HG02642 (cell line): ENCODE data around the gene TBC1D9.
A peak's percentile ranks its signal among the peaks of the same experiment; 100 is the strongest.

Experiments used
- ATAC-seq: cut with Tn5 transposase; IDR thresholded peaks from one replicate; pipeline ENCODE4 v1.9.1; 2021; ENCODE audit warnings: mild to moderate bottlenecking; ENCODE audit not compliant: unreplicated experiment, poor library complexity

The TBC1D9 gene

DNA sequence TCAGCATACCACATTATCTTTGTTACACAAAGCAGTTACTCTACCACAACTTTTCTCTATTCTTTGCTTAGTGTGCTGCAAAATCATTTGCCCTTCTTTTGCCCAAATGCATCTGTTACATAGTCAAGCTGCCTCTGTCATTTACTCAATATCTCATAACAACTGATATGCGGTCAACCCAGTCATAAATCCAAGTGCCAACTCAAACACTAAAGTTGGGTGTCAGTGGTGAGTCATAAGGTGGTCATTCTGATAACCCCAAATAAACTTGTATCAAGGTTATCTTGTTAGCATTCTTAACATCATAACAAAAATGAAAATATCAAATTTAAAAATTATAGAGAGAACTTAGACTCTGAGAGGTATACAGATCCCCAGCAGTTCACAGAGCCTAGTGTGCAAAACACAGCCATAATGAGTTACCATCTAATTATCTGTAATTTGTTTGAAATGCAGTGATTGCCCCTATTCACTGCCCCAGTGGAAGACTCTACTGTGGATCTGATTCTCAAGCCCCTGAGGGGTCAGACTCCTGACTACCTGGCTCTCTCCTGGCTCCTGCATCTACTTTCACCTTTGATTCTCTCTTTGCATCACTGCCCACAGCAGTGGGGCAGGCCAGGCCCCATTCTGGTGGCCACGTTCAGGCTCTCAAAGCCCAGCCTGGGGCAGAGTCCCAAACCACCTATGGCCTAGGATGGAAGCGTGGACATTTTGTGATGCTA is 29.2 kb downstream of the TBC1D9 start:
- ATAC-seq: no peak

DNA sequence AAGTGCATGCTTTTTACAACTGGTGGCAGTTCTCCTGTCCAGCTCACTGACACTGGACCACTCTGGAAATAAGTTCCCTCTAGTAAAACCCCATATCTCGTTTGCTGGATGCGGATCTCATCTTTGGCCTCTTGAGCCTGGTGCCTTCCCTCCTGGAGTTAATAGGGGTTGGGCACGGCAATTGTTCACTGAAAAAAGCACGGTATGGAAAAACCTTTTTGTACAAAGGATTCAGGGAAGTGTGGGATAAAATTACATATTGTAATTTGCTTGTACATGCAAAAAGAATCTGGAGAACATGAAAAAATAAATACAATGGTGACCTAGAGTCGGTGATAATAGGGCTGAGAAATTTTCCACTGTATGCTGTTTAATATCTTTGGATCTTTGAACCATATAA is 30.6 kb downstream of the TBC1D9 start:
- ATAC-seq: no peak

DNA sequence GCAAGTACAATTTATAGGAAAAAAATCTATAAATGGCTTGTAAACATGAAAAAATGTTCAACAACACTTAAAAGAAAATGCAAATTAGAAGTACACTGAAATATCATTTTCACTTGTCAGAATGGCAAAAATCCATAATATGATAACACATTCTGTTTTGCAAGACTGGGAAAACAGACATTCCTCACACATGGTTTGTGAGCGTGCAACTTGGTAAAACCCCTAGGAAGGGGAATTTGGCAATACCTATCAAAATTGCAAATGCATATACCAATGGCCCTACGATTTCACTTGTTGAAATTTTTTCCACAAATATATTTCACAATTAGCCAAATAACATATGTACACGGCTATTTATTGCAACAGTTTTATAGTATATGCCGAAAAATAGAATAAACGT is 31.4 kb downstream of the TBC1D9 start:
- ATAC-seq: no peak

DNA sequence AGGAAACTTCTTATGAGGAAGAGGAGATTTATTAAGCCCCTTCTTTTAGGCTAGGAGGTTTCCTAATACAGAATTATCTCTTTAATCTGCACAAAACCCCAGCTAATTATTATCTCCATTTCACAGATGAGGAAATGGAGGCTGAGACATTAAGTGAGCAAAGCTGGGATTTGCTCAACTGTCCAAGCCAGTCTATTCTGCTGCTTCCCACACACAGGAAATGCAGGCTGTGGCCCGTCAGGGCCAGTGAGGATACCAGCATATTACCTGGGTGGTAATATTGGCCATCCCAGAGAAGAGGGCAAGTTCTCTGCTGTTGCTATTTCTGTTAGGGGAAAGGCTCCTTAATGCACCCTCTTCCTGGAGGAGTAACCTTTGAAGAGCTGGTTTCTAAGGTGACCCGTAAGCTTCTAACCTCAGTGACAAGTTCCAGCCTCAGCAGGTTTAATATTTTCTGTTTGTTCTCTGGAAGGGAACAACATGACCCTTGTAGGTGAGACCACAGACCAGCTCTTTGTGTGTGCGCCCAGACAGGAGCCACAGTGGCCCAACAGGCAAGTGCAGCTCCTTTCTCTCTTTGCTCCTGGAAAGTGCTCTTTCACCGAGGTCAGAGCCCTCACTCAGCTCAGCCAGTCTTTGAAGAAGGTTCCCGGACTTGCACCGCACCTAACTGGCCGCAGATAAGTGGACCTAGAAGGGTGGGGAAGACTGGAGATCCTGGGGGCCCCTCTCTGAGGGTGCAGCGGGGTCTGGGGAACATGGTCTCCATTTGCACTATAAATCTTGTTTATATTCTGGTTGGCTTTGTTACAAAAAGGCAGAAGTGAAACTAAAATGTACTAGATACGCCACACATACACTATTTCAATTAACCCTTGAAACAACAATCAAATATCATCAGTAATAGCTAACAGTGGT is 35.5 kb downstream of the TBC1D9 start:
- ATAC-seq: peak; percentile 57

DNA sequence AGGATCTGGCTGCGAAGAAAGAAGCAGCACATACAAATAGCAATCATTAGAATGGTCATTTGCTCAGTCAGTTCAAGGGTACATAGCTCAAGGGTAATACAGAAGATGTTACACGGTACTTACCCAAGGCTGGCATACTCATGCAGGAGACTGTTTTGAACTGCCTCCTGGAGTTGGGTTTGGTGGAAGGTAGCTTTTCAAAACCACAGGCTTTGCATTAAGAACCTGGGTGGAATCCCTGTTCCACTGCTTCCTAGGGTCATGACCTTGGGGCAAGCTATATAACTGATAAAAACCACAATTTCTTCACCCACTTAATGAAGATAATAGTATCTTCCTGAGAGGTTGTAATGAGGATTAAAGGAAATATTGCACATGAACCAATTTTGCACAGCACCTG is 36.5 kb downstream of the TBC1D9 start:
- ATAC-seq: peak; percentile 55

DNA sequence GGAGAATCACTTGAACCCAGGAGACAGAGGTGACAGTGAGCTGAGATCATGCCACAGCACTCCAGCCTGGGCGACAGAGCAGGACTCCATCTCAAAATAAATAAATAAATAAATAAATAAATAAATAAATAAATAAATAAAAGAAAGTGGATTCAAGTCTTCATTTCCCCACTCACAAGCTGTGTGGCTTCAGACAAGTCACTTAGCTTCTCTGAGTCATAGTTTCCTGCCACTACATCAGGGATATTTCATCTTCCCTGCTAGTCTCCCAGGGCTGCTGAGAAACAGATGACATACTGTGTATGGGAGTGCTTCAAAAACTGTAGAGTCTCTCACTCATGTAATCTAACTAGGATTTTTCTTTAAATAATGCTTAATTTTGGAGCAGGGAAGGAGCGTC is 37.2 kb downstream of the TBC1D9 start:
- no peak for ATAC-seq

DNA sequence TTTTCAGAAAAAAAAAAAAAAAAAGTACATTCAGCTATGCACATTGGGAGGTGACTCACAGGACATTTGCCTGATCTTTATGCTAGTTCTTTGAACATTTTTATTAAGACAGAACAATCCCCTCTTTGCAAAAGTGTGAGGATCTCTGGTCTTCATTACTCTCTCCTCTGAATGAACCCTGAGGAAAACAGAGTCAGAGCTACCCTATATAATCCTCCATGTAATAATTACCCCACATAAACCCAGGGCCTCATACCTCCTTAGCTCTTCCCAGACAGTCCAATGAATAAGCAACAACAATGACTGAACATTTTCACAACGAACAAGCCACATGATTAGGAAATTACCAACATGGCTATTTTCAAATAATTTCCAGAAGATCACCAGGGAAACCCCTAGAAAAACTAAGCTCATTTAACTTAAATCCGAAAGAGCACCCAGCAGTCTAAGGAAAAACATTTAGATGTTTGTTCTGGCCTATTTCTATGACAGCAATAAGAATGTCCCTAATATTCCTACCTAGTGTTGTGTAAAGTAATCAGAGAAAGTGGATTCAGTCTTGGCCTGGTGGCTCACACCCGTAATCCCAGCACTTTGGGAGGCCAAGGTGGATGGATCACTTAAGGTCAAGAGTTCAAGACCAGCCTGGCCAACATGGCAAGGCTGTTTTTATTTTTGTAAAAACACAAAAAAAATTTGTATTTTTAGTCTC is 37.8 kb downstream of the TBC1D9 start:
- ATAC-seq: no peak

DNA sequence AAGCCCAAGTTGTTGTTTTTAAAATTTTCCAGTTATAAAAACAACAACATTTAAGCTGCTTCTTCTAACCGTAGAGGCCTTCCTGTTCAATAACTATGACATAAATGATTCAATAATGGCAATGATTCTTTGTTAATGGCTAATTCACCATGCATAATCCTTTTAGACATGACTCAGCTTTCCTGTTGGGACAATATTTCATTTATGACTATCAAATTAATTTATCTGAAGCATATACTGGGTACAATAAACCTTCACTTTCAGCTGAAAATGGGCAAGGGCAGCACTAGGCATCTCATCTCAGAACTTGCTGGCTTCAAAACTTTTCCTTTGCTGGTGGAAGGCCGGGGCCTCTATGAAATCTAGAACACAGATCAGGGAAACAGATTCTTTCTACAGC is 38.9 kb downstream of the TBC1D9 start:
- ATAC-seq: no peak

DNA sequence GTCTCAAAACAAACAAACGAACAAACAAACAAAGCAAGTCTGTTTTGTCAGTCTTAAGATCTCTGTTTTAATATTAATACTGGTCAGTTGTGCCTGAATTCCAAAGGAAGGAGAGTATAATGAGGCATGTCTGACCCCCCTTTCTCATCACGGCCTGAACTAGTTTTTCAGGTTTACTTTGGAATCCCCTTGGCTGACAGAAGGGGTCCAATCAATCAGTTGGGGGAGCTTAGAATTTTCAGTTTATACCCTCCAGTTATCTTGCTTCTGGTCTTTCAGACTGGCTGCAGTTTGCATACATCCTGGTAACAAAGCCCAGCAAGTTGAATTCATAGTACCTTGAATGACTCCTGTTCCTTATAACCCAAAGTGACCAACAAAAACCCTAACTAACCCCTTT is 41.1 kb downstream of the TBC1D9 start:
- ATAC-seq: no peak

DNA sequence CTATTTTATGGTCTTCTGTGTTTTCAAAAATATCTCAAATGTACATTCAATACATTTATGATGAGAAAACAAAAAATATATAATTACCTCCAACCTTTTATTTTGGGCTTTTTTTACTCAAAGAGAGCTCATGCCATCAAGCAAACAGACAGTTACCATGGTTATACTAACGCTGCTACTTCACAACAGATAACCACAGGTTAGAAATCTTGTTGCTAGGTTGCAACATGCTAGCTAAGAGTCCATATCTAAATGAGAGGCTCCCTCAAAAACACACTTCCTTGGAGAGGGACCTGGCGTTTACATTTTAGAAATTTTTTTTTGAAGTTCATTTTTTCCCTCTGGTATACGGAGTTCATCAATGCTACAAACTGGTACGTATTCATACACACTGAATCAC is 44.3 kb downstream of the TBC1D9 start:
- ATAC-seq: no peak

DNA sequence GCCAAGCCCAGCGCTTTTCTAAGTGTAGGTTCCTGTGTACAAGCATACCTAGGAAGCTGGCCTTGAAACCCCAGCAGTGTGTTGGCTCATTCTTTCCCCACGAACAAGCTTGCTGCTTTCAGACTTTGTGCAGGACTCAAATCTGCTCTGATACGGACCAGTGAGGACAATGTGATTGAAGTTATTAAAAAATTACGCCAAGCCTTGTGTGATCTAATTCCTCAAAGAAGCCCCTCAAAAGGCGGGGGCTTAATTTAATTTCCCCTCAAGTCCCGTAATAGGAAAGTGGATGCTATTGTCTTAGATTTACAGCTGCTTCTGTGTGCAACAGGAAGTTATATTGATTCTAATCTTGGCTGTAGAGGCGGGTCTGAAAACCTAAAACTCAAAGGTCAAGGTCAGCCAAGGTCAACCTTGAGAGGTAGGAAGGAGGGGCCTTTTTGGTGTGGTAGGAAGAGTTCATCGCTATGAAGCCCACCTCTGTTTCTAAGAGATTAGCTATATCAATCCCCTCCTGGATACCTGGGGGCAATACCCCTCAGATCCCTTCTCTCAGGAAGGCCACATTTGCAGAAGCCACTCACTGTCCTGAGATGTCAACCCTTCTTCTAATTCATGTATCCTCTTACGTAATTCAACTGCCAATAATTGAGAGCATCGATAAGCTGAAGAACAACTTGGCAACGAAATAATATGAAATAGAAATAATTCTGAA is 45.1 kb downstream of the TBC1D9 start:
- no peak for ATAC-seq

DNA sequence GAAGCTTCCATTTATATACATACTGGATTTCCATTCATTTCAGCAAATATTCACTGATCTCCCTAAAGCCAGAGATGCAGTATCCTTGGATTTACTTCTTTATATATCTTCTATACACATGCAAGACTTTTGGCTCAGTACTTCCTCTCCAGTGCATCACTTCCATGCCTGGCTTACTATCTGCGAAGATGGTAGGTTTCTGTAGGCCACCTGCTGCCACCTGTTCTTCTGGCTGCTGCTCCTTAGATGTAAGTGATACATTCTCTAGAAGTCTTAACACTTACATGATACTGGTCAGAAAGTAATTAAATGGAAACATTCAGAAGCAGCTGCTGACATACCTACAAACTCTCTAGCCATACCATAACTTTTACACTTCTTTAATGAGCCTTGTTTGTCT is 48.9 kb downstream of the TBC1D9 start:
- peak; percentile 48 for ATAC-seq

DNA sequence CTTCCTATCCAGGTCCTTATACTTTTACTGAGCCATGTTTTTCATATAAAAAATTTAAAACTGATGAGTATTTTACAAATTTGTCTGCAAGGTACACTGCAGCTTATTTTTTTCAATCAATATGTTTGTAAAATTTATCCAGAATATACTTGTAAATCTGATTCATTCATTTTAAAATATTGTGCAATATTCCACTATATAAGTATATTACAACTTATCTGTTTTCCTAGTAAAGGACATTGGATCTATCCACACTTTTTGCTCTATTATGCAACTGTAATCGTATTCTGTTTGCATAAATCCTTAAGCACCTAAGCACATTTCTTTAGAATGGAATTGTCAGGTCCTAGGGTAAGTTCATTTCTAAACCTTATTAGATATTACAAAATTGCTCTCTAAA is 49.5 kb downstream of the TBC1D9 start:
- ATAC-seq: no peak

DNA sequence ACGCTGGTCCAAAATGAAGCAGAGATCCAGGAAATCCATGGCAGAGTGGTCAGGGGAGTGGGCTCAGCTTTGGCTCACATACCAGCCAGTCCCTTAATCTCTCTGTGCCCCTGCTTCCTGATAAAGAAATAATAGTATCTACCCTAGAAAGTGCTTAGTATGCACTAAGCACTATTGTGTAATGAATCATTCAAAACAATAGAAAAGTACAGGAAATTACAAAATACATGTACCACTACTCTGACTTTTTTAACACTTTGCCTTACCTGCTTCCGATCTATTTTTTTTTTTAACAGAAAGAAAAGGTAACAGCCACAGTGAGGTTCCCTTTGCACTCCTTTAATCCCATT is 49.9 kb downstream of the TBC1D9 start:
- no peak for ATAC-seq

DNA sequence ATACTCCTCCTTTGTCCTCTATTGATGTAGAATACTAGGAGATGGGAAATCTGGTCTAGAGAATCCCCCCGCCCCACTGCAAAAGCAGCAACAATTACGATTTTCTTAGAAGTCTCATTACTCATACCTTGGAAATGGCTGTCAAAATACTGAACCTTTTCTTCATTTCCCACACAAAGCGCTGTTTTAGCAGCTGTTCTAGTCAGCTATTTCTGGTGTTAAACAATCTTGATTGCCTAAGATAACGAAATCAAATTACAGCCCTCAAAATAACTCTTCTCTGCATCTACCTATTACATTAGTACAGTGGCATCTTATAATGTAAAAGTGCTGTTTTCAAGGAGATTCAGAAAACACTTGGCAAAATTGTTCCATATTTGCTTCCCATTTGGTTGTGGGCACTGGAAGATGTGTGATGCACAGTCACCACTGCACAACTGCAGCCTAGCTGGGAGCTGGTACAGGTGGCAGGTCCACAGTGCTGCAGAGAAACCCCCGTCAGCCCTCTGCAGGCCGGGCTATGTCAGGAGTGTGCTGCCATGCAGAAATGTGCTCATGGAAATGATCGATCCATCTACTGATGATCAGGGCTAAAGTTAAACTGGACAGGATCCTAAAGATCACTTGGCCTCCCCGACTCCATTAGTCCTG is 50.4 kb downstream of the TBC1D9 start:
- ATAC-seq: no peak

DNA sequence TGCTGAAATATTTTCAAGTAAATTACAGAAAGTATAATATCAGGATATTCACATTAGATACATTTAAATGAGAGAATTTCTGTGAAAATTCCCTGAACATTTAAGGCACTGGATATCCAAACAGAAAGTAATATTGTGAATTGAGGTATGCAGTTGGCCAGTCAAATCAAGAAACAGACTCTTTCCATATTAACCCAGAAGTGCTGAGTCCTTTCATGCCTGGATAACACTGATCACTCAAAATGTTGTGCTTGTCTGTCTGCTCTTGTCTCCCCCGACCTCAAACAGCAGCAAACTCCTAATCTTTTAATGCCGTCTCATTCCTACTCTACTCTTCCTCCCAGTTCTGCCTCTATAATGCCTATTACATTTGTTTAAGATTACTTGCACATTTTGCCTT is 51.2 kb downstream of the TBC1D9 start:
- ATAC-seq: no peak

DNA sequence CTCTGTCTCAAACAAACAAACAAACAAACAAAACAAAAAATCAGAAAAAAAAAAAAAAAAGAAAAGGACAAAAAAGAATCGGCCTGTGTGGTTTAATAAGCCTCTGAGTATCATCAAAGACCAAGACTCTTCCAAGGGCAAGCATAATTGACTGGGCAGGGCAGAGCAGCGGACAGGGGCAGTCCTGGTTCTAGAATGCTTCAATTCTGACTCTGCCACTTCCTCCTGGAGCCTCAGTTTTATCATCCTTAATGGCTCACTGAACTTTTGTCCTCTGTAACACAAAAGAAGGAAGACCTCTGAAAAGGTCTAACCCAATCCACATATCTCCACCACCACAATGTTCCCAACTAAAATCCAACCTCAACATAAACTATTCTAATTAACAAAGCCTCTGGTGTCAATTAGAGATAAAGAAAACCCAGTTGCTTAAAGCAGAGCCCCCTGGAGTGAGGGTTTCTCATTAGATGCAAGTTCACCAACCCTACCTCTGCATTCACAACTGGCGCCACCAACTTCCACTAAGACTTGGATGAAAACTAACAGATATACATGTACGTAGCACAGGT is 51.7 kb downstream of the TBC1D9 start:
- ATAC-seq: no peak

DNA sequence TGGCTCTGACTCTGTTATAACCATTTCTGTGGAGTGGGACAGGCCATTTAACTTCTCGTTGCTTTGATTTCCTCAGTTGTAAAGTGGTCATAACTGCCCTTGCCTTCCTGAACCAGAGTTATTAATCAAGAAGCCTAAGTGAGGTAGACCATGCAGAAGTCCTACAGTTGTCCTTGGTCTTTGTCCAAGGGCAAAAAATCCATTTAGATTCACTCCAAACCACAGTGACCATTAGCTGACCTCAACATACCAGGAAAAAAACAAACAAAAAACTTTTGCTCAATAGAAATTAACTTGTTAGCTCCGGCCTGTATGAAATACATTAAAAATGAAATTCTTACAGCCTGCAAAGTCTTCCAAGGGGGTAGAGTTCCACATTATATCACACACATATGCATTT is 52.7 kb downstream of the TBC1D9 start:
- no peak for ATAC-seq

DNA sequence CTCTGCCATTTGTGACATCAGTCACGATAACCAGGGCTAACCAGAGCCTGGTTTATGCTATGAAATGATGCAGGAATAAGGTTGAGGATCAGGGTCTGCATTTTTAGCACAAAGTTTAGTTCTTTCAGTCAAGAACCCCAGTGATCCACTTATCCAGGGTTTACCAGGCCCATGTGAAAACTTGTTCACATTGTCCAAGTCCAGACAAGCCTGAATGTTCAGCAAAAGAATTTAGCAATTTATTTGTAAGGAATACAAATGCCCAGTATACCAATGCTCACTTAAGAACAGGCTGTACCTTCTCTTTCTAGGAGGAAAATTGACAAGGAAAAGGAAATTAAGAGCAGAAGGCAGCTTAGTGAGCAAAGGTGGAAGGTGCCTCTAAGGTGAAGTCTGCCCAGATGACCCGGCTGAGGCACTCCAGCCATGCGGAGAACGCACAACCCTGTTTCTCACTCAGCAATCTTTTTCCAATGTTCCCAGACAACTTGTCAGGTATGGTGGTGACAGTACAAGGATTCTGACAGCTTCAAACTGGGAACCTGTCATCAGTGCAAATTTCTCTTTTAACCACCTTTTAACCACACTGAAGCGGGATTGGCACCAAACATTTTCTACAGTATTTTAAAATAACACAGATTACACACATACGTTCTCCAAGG is 54.0 kb downstream of the TBC1D9 start:
- ATAC-seq: no peak
